GM19438 (cell line): ENCODE measurements around the gene TBC1D7.
A peak's percentile ranks its signal among the peaks of the same experiment; 100 is the strongest.

ENCODE experiments used
- ATAC-seq: cut with Tn5 transposase; IDR thresholded peaks from one replicate; pipeline ENCODE4 v1.9.1; 2021; ENCODE audit warnings: low read depth; ENCODE audit not compliant: unreplicated experiment

The TBC1D7 gene

DNA sequence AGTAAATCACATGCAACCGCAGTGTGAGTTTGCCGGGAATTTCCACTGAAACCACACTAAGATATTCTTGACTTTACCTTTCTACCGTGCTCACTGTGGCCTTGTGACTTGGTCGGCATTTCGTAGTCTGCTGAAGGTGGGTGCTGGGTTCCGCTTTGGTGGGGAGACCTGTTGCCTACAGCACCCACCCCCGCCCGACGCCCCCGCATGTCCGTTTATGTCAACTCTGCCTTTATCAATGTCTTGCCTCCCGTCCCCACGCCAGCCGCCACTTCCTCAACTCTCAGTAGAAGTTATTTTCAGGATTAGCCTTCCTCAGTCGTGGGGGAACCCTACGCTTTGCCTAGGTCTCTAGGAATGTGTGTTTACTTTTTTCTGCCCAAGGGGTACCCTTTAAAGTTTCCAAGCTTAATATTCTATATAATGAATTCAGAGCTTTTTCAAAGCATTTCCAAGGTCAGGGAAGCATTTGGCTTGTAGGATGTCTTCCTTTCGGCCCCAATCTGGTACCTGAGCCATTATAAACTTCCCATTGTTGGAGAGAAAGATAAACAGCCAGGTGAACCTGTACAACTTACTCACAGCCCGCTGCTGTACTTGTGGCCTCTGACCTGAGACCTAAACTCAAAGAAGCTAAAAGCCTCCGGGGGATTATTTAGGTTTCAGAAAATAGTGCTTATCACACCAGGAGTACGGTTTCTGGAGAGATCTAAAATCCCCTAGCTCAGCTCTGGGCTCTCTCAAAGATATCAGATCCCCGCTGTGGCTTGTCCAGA, 54.2 kb downstream of the TBC1D7 start:
- ATAC-seq, result no peak

DNA sequence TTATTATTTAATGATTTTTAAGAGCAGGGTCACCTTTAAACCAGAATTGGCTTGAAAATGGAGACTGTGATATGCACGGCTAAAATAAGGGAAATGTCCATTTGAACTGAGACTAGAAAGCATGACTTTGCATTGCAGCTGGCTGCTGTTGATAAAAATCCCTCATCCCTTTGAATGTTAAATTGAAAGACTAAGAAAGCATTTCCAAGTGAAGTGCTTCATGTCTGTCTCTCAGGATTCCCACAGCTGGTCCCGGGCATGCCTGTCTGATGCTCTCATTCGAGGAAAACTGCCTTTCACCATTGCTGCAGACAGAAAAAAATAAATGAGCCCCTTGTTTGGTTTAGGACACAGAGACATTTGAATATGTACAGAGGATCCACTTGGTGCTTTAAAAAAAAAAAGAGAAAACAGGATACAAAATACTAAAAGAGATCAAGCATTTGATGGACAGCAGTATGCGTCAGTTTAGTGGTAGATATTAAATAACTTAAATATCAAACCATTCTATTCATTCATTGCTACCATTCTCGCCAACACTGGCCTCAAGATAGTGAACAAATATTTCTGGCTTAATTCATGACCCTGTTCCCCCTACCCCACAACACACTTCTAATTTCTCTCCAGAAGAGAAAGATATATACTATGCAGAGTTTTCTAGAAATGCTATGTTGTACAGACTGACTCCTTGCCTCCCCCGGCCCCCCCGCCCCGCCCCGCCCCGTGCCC, 55.0 kb downstream of the TBC1D7 start:
- no peak for ATAC-seq

DNA sequence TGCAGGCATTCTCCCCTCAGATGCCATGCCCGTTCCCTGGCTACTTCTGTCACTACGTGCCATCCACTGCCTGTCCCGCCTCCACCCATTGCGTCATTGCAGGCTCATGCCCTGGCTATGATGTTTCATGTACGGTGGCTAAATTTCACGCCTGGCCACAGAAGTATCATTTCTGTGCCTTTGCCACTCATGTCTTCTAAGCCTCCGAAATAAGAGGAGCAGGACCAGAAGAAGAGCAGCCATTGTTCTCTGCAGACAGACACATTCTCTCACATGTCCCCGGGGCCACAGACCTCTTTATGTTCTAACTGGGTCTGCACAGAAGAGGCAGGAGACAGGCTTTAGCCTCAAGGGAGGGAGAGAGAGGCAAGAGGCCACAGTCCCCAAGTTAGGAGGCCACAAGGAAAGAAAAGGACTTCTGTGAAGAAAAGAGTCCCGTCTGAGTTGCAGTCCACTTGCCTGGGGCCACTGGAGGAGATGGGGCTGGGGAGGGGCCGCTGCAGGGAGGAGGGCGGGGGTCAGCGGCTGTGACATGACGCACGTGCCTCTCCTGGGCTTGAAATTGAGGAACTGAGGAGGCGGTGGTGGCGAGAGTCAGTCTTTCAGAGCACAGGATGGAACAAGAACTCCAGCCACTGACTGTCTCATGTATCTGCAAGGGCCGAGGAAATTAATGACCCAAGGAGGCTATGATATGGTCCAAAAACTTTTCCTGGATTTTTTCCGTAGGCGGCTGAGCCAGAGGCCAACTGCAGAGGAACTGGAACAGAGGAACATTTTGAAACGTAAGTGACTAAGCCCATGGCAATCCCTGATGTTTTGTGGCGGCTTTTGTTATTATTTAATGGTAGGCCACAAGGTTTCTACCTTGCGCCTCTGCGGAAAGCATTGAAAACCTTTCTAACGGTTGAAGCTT, 55.9 kb downstream of the TBC1D7 start:
- ATAC-seq, result peak; percentile 65

DNA sequence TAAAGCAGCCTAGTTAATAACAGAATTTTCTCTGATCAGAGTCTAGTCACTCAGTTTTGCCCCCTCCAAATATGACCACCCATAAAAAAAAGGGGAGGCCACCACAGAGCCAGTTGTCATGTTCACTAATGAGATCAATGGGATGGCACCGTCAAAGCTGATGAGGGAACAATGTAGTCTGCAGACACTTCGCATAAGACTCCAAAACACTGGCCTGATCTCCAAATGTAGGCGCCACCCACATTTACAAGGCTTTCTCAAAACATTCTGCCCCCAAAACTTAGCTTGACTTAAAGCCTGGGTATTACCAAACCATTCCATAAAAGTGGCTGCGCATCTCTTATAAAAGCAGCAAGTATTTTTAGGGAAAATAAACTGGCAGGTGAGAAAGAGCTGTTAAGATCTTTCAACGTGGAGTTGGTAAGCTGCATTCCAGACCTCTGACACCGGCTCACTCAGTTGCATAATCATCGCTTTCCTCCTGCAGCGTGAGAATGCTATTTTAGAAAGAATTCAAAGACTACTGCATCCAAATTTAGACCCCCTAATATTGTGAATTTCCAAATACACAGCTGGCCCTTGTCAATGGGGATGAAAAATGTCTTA, 59.3 kb downstream of the TBC1D7 start:
- ATAC-seq, result no peak

GRCh38 chr6:13267142-13267651, 61.1 kb downstream of the TBC1D7 start:
- no peak for ATAC-seq

GRCh38 chr6:13263669-13264068, 64.7 kb downstream of the TBC1D7 start:
- no peak for ATAC-seq

GRCh38 chr6:13262302-13263230, 65.8 kb downstream of the TBC1D7 start:
- no peak for ATAC-seq

DNA sequence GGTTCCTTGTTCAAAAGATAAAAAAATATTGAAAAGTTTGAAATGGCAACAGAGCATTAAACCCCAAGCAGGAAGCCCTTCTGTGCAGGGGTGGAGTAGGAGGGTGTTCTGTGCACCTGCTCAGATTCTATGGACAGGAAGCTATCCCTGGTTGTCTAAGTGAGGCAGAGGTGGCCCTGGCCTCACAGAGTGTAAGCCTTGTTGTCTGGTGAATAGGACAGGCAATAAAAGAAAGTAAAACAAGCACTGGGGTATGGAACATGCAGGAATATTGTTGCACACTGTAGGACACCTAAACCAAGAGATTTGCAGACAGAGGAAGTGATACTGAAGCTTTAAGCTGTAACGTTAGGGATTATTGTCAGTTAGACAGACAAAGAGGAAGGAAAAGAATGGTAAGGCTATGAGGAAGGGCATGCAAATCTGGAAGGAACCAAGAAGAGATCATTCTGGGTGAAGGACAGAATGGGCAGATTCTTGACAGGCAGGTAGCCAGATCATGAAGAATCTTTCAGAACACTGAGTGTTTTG, 66.8 kb downstream of the TBC1D7 start:
- peak; percentile 74 for ATAC-seq

GRCh38 chr6:13260831-13261230, 67.5 kb downstream of the TBC1D7 start:
- no peak for ATAC-seq

GRCh38 chr6:13260101-13260598, 68.2 kb downstream of the TBC1D7 start:
- no peak for ATAC-seq

DNA sequence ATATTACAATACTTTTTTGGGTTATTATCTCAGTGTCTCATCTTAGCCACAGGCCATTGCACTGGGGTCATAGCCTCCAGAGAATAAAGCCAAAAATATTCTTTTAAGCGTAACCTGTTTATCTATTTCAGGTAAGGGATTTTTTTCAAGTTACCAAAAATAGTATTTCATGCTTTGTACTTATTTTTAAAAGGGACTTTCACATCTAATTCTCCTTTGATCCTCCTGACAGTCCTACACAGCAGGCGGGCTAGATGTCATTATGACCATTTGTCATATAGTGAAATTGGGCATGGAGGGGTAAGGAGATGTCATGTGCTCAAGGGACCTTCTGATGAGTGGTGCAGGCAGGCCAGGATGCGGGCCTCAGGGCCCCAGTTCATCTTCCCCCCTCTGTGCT, 68.9 kb downstream of the TBC1D7 start:
- no peak for ATAC-seq

- no peak for ATAC-seq
These were observed 71.9 kb downstream of the TBC1D7 start for GRCh38 chr6:13256266-13257001.
